HG03108 (cell line): ENCODE measurements around the gene CTDSPL.
"Not testable (repeated sequence)": the region's sequence is repeated elsewhere in the genome, so short reads cannot be mapped to it uniquely, and the experiment has no call there.

Source experiments
- ATAC-seq: cut with Tn5 transposase; IDR thresholded peaks from one replicate; pipeline ENCODE4 v1.9.1; 2021; ENCODE audit warnings: moderate library complexity; ENCODE audit not compliant: unreplicated experiment

Gene CTDSPL

GRCh38 chr3:37861620-37862041 lies at the start of gene CTDSPL:
TSS of gene CTDSPL (plus strand) at chr3:37861880. CDS start at chr3:37862200, 320 bp downstream.
- ATAC-seq, result no peak

- no peak for ATAC-seq
Observed at GRCh38 chr3:37812499-37812896, 49.2 kb upstream of the CTDSPL start.

- ATAC-seq, result no peak
Observed at GRCh38 chr3:37813403-37813802, 48.3 kb upstream of the CTDSPL start.

- ATAC-seq, result no peak
Observed at GRCh38 chr3:37814547-37814946, 47.1 kb upstream of the CTDSPL start.

- not testable (repeated sequence) for ATAC-seq
Observed at GRCh38 chr3:37815156-37815555, 46.5 kb upstream of the CTDSPL start.

GRCh38 chr3:37816271-37816670 lies 45.4 kb upstream of the CTDSPL start:
- ATAC-seq, result no peak

- ATAC-seq, result no peak
Observed at GRCh38 chr3:37819591-37819990, 42.1 kb upstream of the CTDSPL start.

- no peak for ATAC-seq
Observed at GRCh38 chr3:37820286-37820685, 41.4 kb upstream of the CTDSPL start.

- no peak for ATAC-seq
Observed at GRCh38 chr3:37823189-37823588, 38.5 kb upstream of the CTDSPL start.

- no peak for ATAC-seq
Observed at GRCh38 chr3:37824090-37824953, 37.4 kb upstream of the CTDSPL start.

- no peak for ATAC-seq
Observed at GRCh38 chr3:37824954-37825328, 36.7 kb upstream of the CTDSPL start.

GRCh38 chr3:37825744-37826400 lies 35.8 kb upstream of the CTDSPL start:
- ATAC-seq, result no peak

- no peak for ATAC-seq
Observed at GRCh38 chr3:37826502-37826901, 35.2 kb upstream of the CTDSPL start.

GRCh38 chr3:37826933-37827332 lies 34.7 kb upstream of the CTDSPL start:
- ATAC-seq, result no peak

- no peak for ATAC-seq
Observed at GRCh38 chr3:37832480-37832879, 29.2 kb upstream of the CTDSPL start.

GRCh38 chr3:37833302-37834186 lies 28.1 kb upstream of the CTDSPL start:
- no peak for ATAC-seq

GRCh38 chr3:37836589-37836988 lies 25.1 kb upstream of the CTDSPL start:
- ATAC-seq, result no peak

- ATAC-seq, result no peak
Observed at GRCh38 chr3:37847689-37848088, 14.0 kb upstream of the CTDSPL start.

- no peak for ATAC-seq
Observed at GRCh38 chr3:37849146-37849923, 12.3 kb upstream of the CTDSPL start.

- no peak for ATAC-seq
Observed at GRCh38 chr3:37852097-37852496, 9.6 kb upstream of the CTDSPL start.

- ATAC-seq, result no peak
Observed at GRCh38 chr3:37852771-37853170, 8.9 kb upstream of the CTDSPL start.
